ENCODE measurements around the gene CSNK2A2. TPM values are rescaled to one million over a fixed set of nuclear protein-coding genes. Genes with fewer than 3 reads are reported as not detected.

CSNK2A2 gene
- total and polyA plus RNA-seq, 4 donors: 18.6 to 74.7 (median 41.0) TPM

- ATAC-seq (ENCODE audit: insufficient read depth, low FRiP score): no peak
- WGBS, 2 donors: 20 to 67% methylated on average over 2 of the region's 2 CpGs
- DNase-seq: no peak
Measured at GRCh38 chr16:58155839-58156238, 42.1 kb downstream of the CSNK2A2 start.

GRCh38 chr16:58154345-58154744, 43.6 kb downstream of the CSNK2A2 start:
- ATAC-seq (ENCODE audit: insufficient read depth, low FRiP score) (no peak), DNase-seq (no peak)
- Histone ChIP-seq H3K27me3 (ENCODE audit: control insufficient read depth in 3 of 3, insufficient read depth in 3 of 3, low read length in 2 of 3) (no peaks in the 10 kb centered on the region), H3K27ac (ENCODE audit: low read depth in 1 of 2, low read length in 1 of 2) (no peak overlapping the region), H3K4me3 (no peak overlapping the region), H3K9ac (ENCODE audit: insufficient read depth in 1 of 2, low read length in 2 of 2) (no peak overlapping the region), H3K36me3 (ENCODE audit: control insufficient read depth in 4 of 4, insufficient read depth in 4 of 4, low read length in 4 of 4) (peaks cover 0 to 7% (median 2%) of the 10 kb centered on the region in 4 donors), H3K9me3 (ENCODE audit: control insufficient read depth in 4 of 4, insufficient read depth in 3 of 4, low read length in 3 of 4) (no peaks in the 10 kb centered on the region), H3K4me1 (ENCODE audit: control insufficient read depth in 5 of 5, insufficient read depth in 5 of 5, low read length in 5 of 5) (no peaks in the 10 kb centered on the region)
- no peak for TF ChIP-seq CTCF (IDR thresholded peaks at IDR 0.05; ENCODE audit: control extremely low read depth, extremely low read depth)
- 85 to 90% methylated on average over 2 of the region's 2 CpGs for WGBS, 2 donors

More at GRCh38 chr16:58155839-58156238, 42.1 kb downstream of the CSNK2A2 start:
- Histone ChIP-seq H3K4me1 (ENCODE audit: control insufficient read depth in 5 of 5, insufficient read depth in 5 of 5, low read length in 5 of 5) (no peaks in the 10 kb centered on the region), H3K27me3 (ENCODE audit: control insufficient read depth in 3 of 3, insufficient read depth in 3 of 3, low read length in 2 of 3) (no peaks in the 10 kb centered on the region), H3K27ac (ENCODE audit: low read depth in 1 of 2, low read length in 1 of 2) (no peak overlapping the region), H3K9me3 (ENCODE audit: control insufficient read depth in 4 of 4, insufficient read depth in 3 of 4, low read length in 3 of 4) (peaks cover 0 to under 1% (median 0%) of the 10 kb centered on the region in 4 donors), H3K36me3 (ENCODE audit: control insufficient read depth in 4 of 4, insufficient read depth in 4 of 4, low read length in 4 of 4) (peaks cover 1 to 12% (median 6%) of the 10 kb centered on the region in 4 donors), H3K9ac (ENCODE audit: insufficient read depth in 1 of 2, low read length in 2 of 2) (no peak overlapping the region), H3K4me3 (no peak overlapping the region)
- TF ChIP-seq CTCF (IDR thresholded peaks at IDR 0.05; ENCODE audit: control extremely low read depth, extremely low read depth): no peak

- Histone ChIP-seq H3K9me3 (ENCODE audit: control insufficient read depth in 4 of 4, insufficient read depth in 3 of 4, low read length in 3 of 4) (no peaks in the 10 kb centered on the region), H3K4me3 (no peak overlapping the region), H3K36me3 (ENCODE audit: control insufficient read depth in 4 of 4, insufficient read depth in 4 of 4, low read length in 4 of 4) (peaks cover 0 to 3% (median 0%) of the 10 kb centered on the region in 4 donors), H3K27me3 (ENCODE audit: control insufficient read depth in 3 of 3, insufficient read depth in 3 of 3, low read length in 2 of 3) (no peaks in the 10 kb centered on the region), H3K27ac (ENCODE audit: low read depth in 1 of 2, low read length in 1 of 2) (no peak overlapping the region), H3K4me1 (ENCODE audit: control insufficient read depth in 5 of 5, insufficient read depth in 5 of 5, low read length in 5 of 5) (no peaks in the 10 kb centered on the region), H3K9ac (ENCODE audit: insufficient read depth in 1 of 2, low read length in 2 of 2) (no peak overlapping the region)
- DNase-seq (no peak), ATAC-seq (ENCODE audit: insufficient read depth, low FRiP score) (no peak)
- TF ChIP-seq CTCF (IDR thresholded peaks at IDR 0.05; ENCODE audit: control extremely low read depth, extremely low read depth): no peak
- WGBS, 2 donors: 71 to 83% methylated on average over 8 of the region's 8 CpGs
Measured at GRCh38 chr16:58152246-58152868, 45.5 kb downstream of the CSNK2A2 start.

GRCh38 chr16:58148526-58148925, 49.4 kb downstream of the CSNK2A2 start:
- Histone ChIP-seq H3K4me1 (ENCODE audit: control insufficient read depth in 5 of 5, insufficient read depth in 5 of 5, low read length in 5 of 5) (no peaks in the 10 kb centered on the region), H3K9ac (ENCODE audit: insufficient read depth in 1 of 2, low read length in 2 of 2) (no peak overlapping the region), H3K27ac (ENCODE audit: low read depth in 1 of 2, low read length in 1 of 2) (no peak overlapping the region), H3K4me3 (no peak overlapping the region), H3K27me3 (ENCODE audit: control insufficient read depth in 3 of 3, insufficient read depth in 3 of 3, low read length in 2 of 3) (no peaks in the 10 kb centered on the region), H3K9me3 (ENCODE audit: control insufficient read depth in 4 of 4, insufficient read depth in 3 of 4, low read length in 3 of 4) (no peaks in the 10 kb centered on the region), H3K36me3 (ENCODE audit: control insufficient read depth in 4 of 4, insufficient read depth in 4 of 4, low read length in 4 of 4) (no peaks in the 10 kb centered on the region)
- ATAC-seq (ENCODE audit: insufficient read depth, low FRiP score) (no peak), DNase-seq (no peak)
- TF ChIP-seq CTCF (IDR thresholded peaks at IDR 0.05; ENCODE audit: control extremely low read depth, extremely low read depth): no peak
- 81 to 100% methylated on average over 1 of the region's 1 CpG for WGBS, 2 donors

All from lung (tissue), 12 donors.